Transverse colon (tissue), 4 donors: ENCODE data around the gene GABRB1.

Experiments
- POLR2A ChIP-seq: fragments of 450-650 bp; IDR thresholded peaks from one replicate; pipeline ENCODE4 v1.6.1; 2016; ENCODE audit warnings: antibody characterized with exemption, mild to moderate bottlenecking, moderate library complexity
- POLR2AphosphoS5 ChIP-seq, 3 donors: sonication (generic); formaldehyde crosslinking; IDR thresholded peaks; one replicate each; pipeline ENCODE4 v1.6.1; 2016; ENCODE audit warnings: antibody characterized with exemption in 3 of 3
- TF ChIP-seq, protein P1 (sequence below), 5 experiments: fragments of 200-600 bp in 3 of 5; fragments of 450-650 bp in 2 of 5; sonication (generic) in 3 of 5; IDR thresholded peaks; 1 replicate in 2 of 5; 2 replicates in 3 of 5; pipeline ENCODE4 v1.5.1; 2016 to 2017; ENCODE audit warnings: antibody characterized with exemption in 5 of 5, inconsistent platforms in 3 of 5, mild to moderate bottlenecking in 2 of 5, moderate library complexity in 1 of 5

DNA sequence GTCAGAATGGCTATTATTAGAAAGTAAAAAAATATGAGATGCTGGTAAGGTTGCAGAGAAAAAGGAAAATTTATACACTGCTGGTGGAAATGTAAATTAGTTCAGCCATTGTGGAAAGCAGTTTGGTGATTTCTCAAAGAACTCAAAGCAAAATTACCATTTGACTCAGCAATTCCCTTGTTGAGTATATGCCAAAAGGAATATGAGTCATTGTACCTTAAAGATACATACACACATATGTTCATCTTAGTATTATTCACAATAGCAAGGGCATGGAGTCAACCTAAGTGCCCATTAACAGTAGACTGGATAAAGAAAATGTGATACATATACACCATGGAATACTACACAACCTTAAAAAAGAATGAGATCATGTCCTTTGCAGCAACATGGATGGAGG is 284.0 kb downstream of the GABRB1 start:
- no peak for TF ChIP-seq POLR2AphosphoS5 (IDR thresholded peaks at IDR 0.05)
- TF ChIP-seq, protein P1, sequence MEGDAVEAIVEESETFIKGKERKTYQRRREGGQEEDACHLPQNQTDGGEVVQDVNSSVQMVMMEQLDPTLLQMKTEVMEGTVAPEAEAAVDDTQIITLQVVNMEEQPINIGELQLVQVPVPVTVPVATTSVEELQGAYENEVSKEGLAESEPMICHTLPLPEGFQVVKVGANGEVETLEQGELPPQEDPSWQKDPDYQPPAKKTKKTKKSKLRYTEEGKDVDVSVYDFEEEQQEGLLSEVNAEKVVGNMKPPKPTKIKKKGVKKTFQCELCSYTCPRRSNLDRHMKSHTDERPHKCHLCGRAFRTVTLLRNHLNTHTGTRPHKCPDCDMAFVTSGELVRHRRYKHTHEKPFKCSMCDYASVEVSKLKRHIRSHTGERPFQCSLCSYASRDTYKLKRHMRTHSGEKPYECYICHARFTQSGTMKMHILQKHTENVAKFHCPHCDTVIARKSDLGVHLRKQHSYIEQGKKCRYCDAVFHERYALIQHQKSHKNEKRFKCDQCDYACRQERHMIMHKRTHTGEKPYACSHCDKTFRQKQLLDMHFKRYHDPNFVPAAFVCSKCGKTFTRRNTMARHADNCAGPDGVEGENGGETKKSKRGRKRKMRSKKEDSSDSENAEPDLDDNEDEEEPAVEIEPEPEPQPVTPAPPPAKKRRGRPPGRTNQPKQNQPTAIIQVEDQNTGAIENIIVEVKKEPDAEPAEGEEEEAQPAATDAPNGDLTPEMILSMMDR (IDR thresholded peaks at IDR 0.05): no peak
- TF ChIP-seq POLR2A: no peak
